Measurements from ENCODE around the gene ARRDC4. TPM values are rescaled to one million over a fixed set of nuclear protein-coding genes. Genes with fewer than 3 reads are reported as not detected.

Gene ARRDC4
- total RNA-seq, 3 donors from 2014 or later (not counting 1 experiment from before 2014, with no cell fraction given), result 6.6 to 7.3 (median 7.0) TPM

DNA sequence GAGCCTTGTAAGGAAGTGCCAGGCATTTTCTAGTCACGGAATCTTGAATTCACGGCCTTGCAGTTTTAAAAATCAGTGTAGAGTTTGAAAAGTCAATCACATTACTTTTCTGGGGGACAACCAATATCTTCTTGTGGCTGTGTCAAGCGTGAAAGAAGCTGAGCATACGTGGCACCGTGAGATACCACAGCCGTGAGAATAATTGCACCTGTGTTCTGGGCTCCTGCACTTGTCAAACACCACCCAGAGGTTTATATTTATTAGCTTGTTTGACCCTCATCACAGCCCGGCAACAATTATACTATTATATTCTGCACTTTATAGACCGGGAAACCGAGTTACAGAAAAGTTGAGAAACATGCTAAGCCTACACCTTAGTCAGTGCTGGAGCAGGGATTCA lies 45.2 kb downstream of the ARRDC4 start:
- intact Hi-C loops (cut with micrococcal nuclease), result no loop called here
- DNase-seq, result no peak
- H3K4me1 ChIP-seq (ENCODE audit: control insufficient read depth, insufficient read depth, low read length), result no peaks in the 10 kb centered on the region
- H3K9me3 ChIP-seq (ENCODE audit: control insufficient read depth, insufficient read depth, low read length), result no peaks in the 10 kb centered on the region
- Mint-ChIP-seq H3K4me1 (no peaks in the 10 kb centered on the region), H3K27me3 (ENCODE audit: low read depth in 2 of 2) (peaks cover 11 to 19% of the 10 kb centered on the region in 2 donors), H3K27ac (no peak overlapping the region), H3K36me3 (no peaks in the 10 kb centered on the region), H3K4me3 (no peak overlapping the region), H3K9me3 (no peaks in the 10 kb centered on the region)
- 75% methylated on average over 9 of the region's 9 CpGs for WGBS (ENCODE audit: insufficient coverage)
- ATAC-seq, result no peak
- TF ChIP-seq CTCF (IDR thresholded peaks at IDR 0.05), result no peak
- no peak overlapping the region for H3K27ac ChIP-seq (ENCODE audit: low read length)
- H3K27me3 ChIP-seq (ENCODE audit: control insufficient read depth, insufficient read depth, low read length), result no peaks in the 10 kb centered on the region
- H3K4me3 ChIP-seq (ENCODE audit: low read length), result no peak overlapping the region
- H3K36me3 ChIP-seq (ENCODE audit: control insufficient read depth, insufficient read depth, low read length), result no peaks in the 10 kb centered on the region

DNA sequence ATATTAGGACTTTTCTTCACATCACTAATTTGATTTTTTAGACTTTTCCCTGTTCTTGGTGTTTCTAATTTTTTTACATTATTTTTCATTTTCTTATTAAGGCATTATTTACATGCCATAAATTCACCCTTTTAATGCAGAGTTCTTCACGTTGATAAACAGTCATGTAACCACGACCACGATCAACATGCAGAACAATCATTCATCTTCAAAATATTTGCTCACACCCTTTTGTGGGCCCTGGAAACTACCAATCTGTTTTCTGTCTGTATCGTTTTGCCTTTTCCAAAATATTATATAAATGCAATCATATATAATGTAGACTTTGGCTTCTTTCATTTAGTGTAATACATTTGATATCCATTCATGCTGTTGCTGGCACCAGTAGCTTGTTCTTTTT lies 48.7 kb downstream of the ARRDC4 start:
- Histone ChIP-seq H3K27me3 (ENCODE audit: control insufficient read depth, insufficient read depth, low read length) (no peaks in the 10 kb centered on the region), H3K36me3 (ENCODE audit: control insufficient read depth, insufficient read depth, low read length) (no peaks in the 10 kb centered on the region), H3K27ac (ENCODE audit: low read length) (no peak overlapping the region), H3K4me1 (ENCODE audit: control insufficient read depth, insufficient read depth, low read length) (no peaks in the 10 kb centered on the region), H3K4me3 (ENCODE audit: low read length) (no peak overlapping the region), H3K9me3 (ENCODE audit: control insufficient read depth, insufficient read depth, low read length) (no peaks in the 10 kb centered on the region)
- no peaks in the 10 kb centered on the region for H3K4me1 Mint-ChIP-seq
- TF ChIP-seq CTCF (IDR thresholded peaks at IDR 0.05), result no peak
- DNase-seq, result no peak
- no peaks in the 10 kb centered on the region for H3K9me3 Mint-ChIP-seq
- H3K27me3 Mint-ChIP-seq (ENCODE audit: low read depth in 2 of 2), result peaks cover 17 to 29% of the 10 kb centered on the region in 2 donors
- H3K27ac Mint-ChIP-seq, result no peak overlapping the region
- ATAC-seq, result no peak
- 70% methylated on average over 3 of the region's 4 CpGs for WGBS (ENCODE audit: insufficient coverage)
- H3K4me3 Mint-ChIP-seq, result no peak overlapping the region
- intact Hi-C loops (cut with micrococcal nuclease), result no loop called here
- no peaks in the 10 kb centered on the region for H3K36me3 Mint-ChIP-seq

- Mint-ChIP-seq H3K4me1 (no peaks in the 10 kb centered on the region), H3K4me3 (no peak overlapping the region), H3K27ac (no peak overlapping the region), H3K9me3 (no peaks in the 10 kb centered on the region), H3K27me3 (ENCODE audit: low read depth in 2 of 2) (peaks cover 17 to 29% of the 10 kb centered on the region in 2 donors), H3K36me3 (no peaks in the 10 kb centered on the region)
- ATAC-seq (no peak), DNase-seq (no peak)
- no peak overlapping the region for H3K27ac ChIP-seq (ENCODE audit: low read length)
- no peaks in the 10 kb centered on the region for H3K9me3 ChIP-seq (ENCODE audit: control insufficient read depth, insufficient read depth, low read length)
- intact Hi-C loops (cut with micrococcal nuclease), result no loop called here
- H3K27me3 ChIP-seq (ENCODE audit: control insufficient read depth, insufficient read depth, low read length), result no peaks in the 10 kb centered on the region
- no peaks in the 10 kb centered on the region for H3K4me1 ChIP-seq (ENCODE audit: control insufficient read depth, insufficient read depth, low read length)
- 26% methylated on average over 6 of the region's 6 CpGs for WGBS (ENCODE audit: insufficient coverage)
- no peaks in the 10 kb centered on the region for H3K36me3 ChIP-seq (ENCODE audit: control insufficient read depth, insufficient read depth, low read length)
- no peak overlapping the region for H3K4me3 ChIP-seq (ENCODE audit: low read length)
- no peak for TF ChIP-seq CTCF (IDR thresholded peaks at IDR 0.05)
Measured at GRCh38 chr15:98009971-98010370, 49.5 kb downstream of the ARRDC4 start.

GRCh38 chr15:98012354-98012753 lies 51.9 kb downstream of the ARRDC4 start:
- Histone ChIP-seq H3K4me3 (ENCODE audit: low read length) (no peak overlapping the region), H3K4me1 (ENCODE audit: control insufficient read depth, insufficient read depth, low read length) (no peaks in the 10 kb centered on the region), H3K27ac (ENCODE audit: low read length) (no peak overlapping the region), H3K9me3 (ENCODE audit: control insufficient read depth, insufficient read depth, low read length) (no peaks in the 10 kb centered on the region), H3K36me3 (ENCODE audit: control insufficient read depth, insufficient read depth, low read length) (no peaks in the 10 kb centered on the region), H3K27me3 (ENCODE audit: control insufficient read depth, insufficient read depth, low read length) (no peaks in the 10 kb centered on the region)
- no peak for ATAC-seq
- Mint-ChIP-seq H3K4me3 (no peak overlapping the region), H3K4me1 (no peaks in the 10 kb centered on the region), H3K36me3 (no peaks in the 10 kb centered on the region), H3K9me3 (no peaks in the 10 kb centered on the region), H3K27ac (no peak overlapping the region), H3K27me3 (ENCODE audit: low read depth in 2 of 2) (peaks cover 17 to 29% of the 10 kb centered on the region in 2 donors)
- intact Hi-C loops (cut with micrococcal nuclease), result no loop called here
- WGBS (ENCODE audit: insufficient coverage), result 18% methylated on average over 3 of the region's 5 CpGs
- TF ChIP-seq CTCF (IDR thresholded peaks at IDR 0.05), result no peak
- DNase-seq, result no peak
